ENCODE data around the gene SLC25A12. TPM values are rescaled to one million over a fixed set of nuclear protein-coding genes. Genes with fewer than 3 reads are reported as not detected.

Gene SLC25A12
- total RNA-seq, 2 experiments from 2014 or later = 8.7 to 9.5 TPM

GRCh38 chr2:171832489-171832888, 61.6 kb downstream of the SLC25A12 start:
- no peaks in the 10 kb centered on the region for H3K4me1 Mint-ChIP-seq (ENCODE audit: low read depth)
- H3K36me3 Mint-ChIP-seq (ENCODE audit: low read depth) = peaks cover 97% of the 10 kb centered on the region
- no peak overlapping the region for H3K4me3 Mint-ChIP-seq
- H3K4me1 ChIP-seq (ENCODE audit: insufficient read depth, low read length) = no peaks in the 10 kb centered on the region
- no peak for TF ChIP-seq CTCF (IDR thresholded peaks at IDR 0.05)
- H3K27me3 ChIP-seq (ENCODE audit: control insufficient read depth in 1 of 2, insufficient read depth in 2 of 2, low read length in 2 of 2) = no peaks in the 10 kb centered on the region
- POLR2A ChIA-PET = interaction anchor here (0.7 kb wide), 1 partner anchor 54 kb away, joined by 3 read pairs; no protein-coding TSS in a partner anchor
- H3K4me3 ChIP-seq (ENCODE audit: low read length) = no peak overlapping the region
- H3K36me3 ChIP-seq (ENCODE audit: insufficient read depth, low read length) = peaks cover 65% of the 10 kb centered on the region
- no peaks in the 10 kb centered on the region for H3K9me3 Mint-ChIP-seq
- ATAC-seq (ENCODE audit: poor library complexity) (no peak), DNase-seq (no peak)
- intact Hi-C loops (cut with DNase I, micrococcal nuclease) = no loop called here
- no peaks in the 10 kb centered on the region for H3K9me3 ChIP-seq (ENCODE audit: control insufficient read depth in 1 of 2, insufficient read depth in 1 of 2, low read length in 2 of 2)
- CTCF ChIA-PET = no interaction called here
- H3K27ac ChIP-seq (ENCODE audit: low read depth in 1 of 2, low read length in 2 of 2) = no peak overlapping the region
- no peaks in the 10 kb centered on the region for H3K27me3 Mint-ChIP-seq
- no peak overlapping the region for H3K27ac Mint-ChIP-seq

- intact Hi-C loops (cut with DNase I, micrococcal nuclease) = no loop called here
- Mint-ChIP-seq H3K36me3 (ENCODE audit: low read depth) (peaks cover 94% of the 10 kb centered on the region), H3K27ac (no peak overlapping the region), H3K4me1 (ENCODE audit: low read depth) (no peaks in the 10 kb centered on the region), H3K9me3 (no peaks in the 10 kb centered on the region), H3K27me3 (no peaks in the 10 kb centered on the region), H3K4me3 (no peak overlapping the region)
- Histone ChIP-seq H3K4me1 (ENCODE audit: insufficient read depth, low read length) (no peaks in the 10 kb centered on the region), H3K27me3 (ENCODE audit: control insufficient read depth in 1 of 2, insufficient read depth in 2 of 2, low read length in 2 of 2) (no peaks in the 10 kb centered on the region), H3K36me3 (ENCODE audit: insufficient read depth, low read length) (peaks cover 50% of the 10 kb centered on the region), H3K4me3 (ENCODE audit: low read length) (no peak overlapping the region), H3K9me3 (ENCODE audit: control insufficient read depth in 1 of 2, insufficient read depth in 1 of 2, low read length in 2 of 2) (no peaks in the 10 kb centered on the region), H3K27ac (ENCODE audit: low read depth in 1 of 2, low read length in 2 of 2) (no peak overlapping the region)
- ChIA-PET POLR2A (no interaction called here), CTCF (no interaction called here)
- no peak for TF ChIP-seq CTCF (IDR thresholded peaks at IDR 0.05)
- no peak for DNase-seq
- ATAC-seq (ENCODE audit: poor library complexity) = no peak
These were observed 64.0 kb downstream of the SLC25A12 start for GRCh38 chr2:171830039-171830438.

- Mint-ChIP-seq H3K27me3 (no peaks in the 10 kb centered on the region), H3K4me1 (ENCODE audit: low read depth) (no peaks in the 10 kb centered on the region), H3K9me3 (no peaks in the 10 kb centered on the region), H3K27ac (no peak overlapping the region), H3K36me3 (ENCODE audit: low read depth) (peaks cover 51% of the 10 kb centered on the region), H3K4me3 (no peak overlapping the region)
- DNase-seq (no peak), ATAC-seq (ENCODE audit: poor library complexity) (no peak)
- intact Hi-C loops (cut with DNase I, micrococcal nuclease) = no loop called here
- Histone ChIP-seq H3K9me3 (ENCODE audit: control insufficient read depth in 1 of 2, insufficient read depth in 1 of 2, low read length in 2 of 2) (no peaks in the 10 kb centered on the region), H3K27me3 (ENCODE audit: control insufficient read depth in 1 of 2, insufficient read depth in 2 of 2, low read length in 2 of 2) (no peaks in the 10 kb centered on the region), H3K4me3 (ENCODE audit: low read length) (no peak overlapping the region), H3K27ac (ENCODE audit: low read depth in 1 of 2, low read length in 2 of 2) (no peak overlapping the region), H3K36me3 (ENCODE audit: insufficient read depth, low read length) (peaks cover 18% of the 10 kb centered on the region), H3K4me1 (ENCODE audit: insufficient read depth, low read length) (no peaks in the 10 kb centered on the region)
- no peak for TF ChIP-seq CTCF (IDR thresholded peaks at IDR 0.05)
- POLR2A ChIA-PET = no interaction called here
- CTCF ChIA-PET = no interaction called here
These were observed 70.0 kb downstream of the SLC25A12 start for GRCh38 chr2:171824086-171824485.
